Stimulated activated CD4-positive, alpha-beta T cell treated with anti-CD3 and anti-CD28 coated beads, Interleukin-4, amount 100 ng/mL, for 4 hours (primary cell): ENCODE measurements around the gene UNC13A.
"Not testable (repeated sequence)": the region's sequence is repeated elsewhere in the genome, so short reads cannot be mapped to it uniquely, and the experiment has no call there.

Experiments
- DNase-seq, 2 experiments: peaks; one replicate each; pipeline ENCODE4 v3.0.0-alpha.2; 2020

The UNC13A gene

GRCh38 chr19:17599780-17600179 is 88.4 kb downstream of the UNC13A start:
- DNase-seq = no peak

- no peak for DNase-seq
Measured at GRCh38 chr19:17598953-17599352, 89.2 kb downstream of the UNC13A start.

- DNase-seq = not testable (repeated sequence)
Measured at GRCh38 chr19:17598063-17598462, 90.1 kb downstream of the UNC13A start.

- DNase-seq = not testable (repeated sequence)
Measured at GRCh38 chr19:17594296-17594695, 93.9 kb downstream of the UNC13A start.

- DNase-seq = no peak
Measured at GRCh38 chr19:17590866-17591265, 97.3 kb downstream of the UNC13A start.

- DNase-seq = not testable (repeated sequence)
Measured at GRCh38 chr19:17585395-17585794, 102.8 kb downstream of the UNC13A start.

- no peak for DNase-seq
Measured at GRCh38 chr19:17584132-17584531, 104.0 kb downstream of the UNC13A start.

GRCh38 chr19:17582613-17583012 is 105.5 kb downstream of the UNC13A start:
- no peak for DNase-seq

GRCh38 chr19:17581211-17581874 is 106.8 kb downstream of the UNC13A start:
- DNase-seq = no peak

GRCh38 chr19:17580470-17581144 is 107.5 kb downstream of the UNC13A start:
- DNase-seq = no peak

- DNase-seq = no peak
Measured at GRCh38 chr19:17579661-17580244, 108.4 kb downstream of the UNC13A start.

- no peak for DNase-seq
Measured at GRCh38 chr19:17577457-17578097, 110.6 kb downstream of the UNC13A start.

GRCh38 chr19:17576758-17577456 is 111.2 kb downstream of the UNC13A start:
- DNase-seq = no peak

- no peak for DNase-seq
Measured at GRCh38 chr19:17575871-17576757, 112.0 kb downstream of the UNC13A start.

GRCh38 chr19:17572638-17573037 is 115.5 kb downstream of the UNC13A start:
- no peak for DNase-seq

- DNase-seq = no peak
Measured at GRCh38 chr19:17570791-17571190, 117.4 kb downstream of the UNC13A start.

GRCh38 chr19:17570291-17570690 is 117.9 kb downstream of the UNC13A start:
- not testable (repeated sequence) for DNase-seq

- no peak for DNase-seq
Measured at GRCh38 chr19:17567940-17568339, 120.2 kb downstream of the UNC13A start.

- DNase-seq = no peak
Measured at GRCh38 chr19:17565611-17566010, 122.5 kb downstream of the UNC13A start.

- DNase-seq = no peak
Measured at GRCh38 chr19:17564781-17565180, 123.4 kb downstream of the UNC13A start.

- no peak for DNase-seq
Measured at GRCh38 chr19:17562561-17562960, 125.6 kb downstream of the UNC13A start.

GRCh38 chr19:17562097-17562496 is 126.1 kb downstream of the UNC13A start:
- DNase-seq = no peak
